Activated naive CD8-positive, alpha-beta T cell (primary cell): ENCODE measurements around the gene FOXRED2.

Experiments
- H3K27ac Mint-ChIP-seq: one replicate; pipeline ENCODE4 v1.8.0; 2021; ENCODE audit warnings: mixed read lengths
- H3K27me3 Mint-ChIP-seq: one replicate; pipeline ENCODE4 v1.8.0; 2021; ENCODE audit warnings: mixed read lengths
- H3K36me3 Mint-ChIP-seq: one replicate; pipeline ENCODE4 v1.8.0; 2021; ENCODE audit warnings: mixed read lengths
- H3K4me1 Mint-ChIP-seq: one replicate; pipeline ENCODE4 v1.8.0; 2021; ENCODE audit warnings: low read depth, mixed read lengths
- H3K4me3 Mint-ChIP-seq: one replicate; pipeline ENCODE4 v1.8.0; 2021; ENCODE audit warnings: mild to moderate bottlenecking, mixed read lengths
- H3K9me3 Mint-ChIP-seq: one replicate; pipeline ENCODE4 v1.8.0; 2021; ENCODE audit warnings: low read depth, mixed read lengths

The FOXRED2 gene

GRCh38 chr22:36506637-36507517, at the start of gene FOXRED2:
FOXRED2 (minus strand) TSS chr22:36507040; CDS start chr22:36506422, 618 bp downstream.
- no peaks in the 10 kb centered on the region for H3K9me3 Mint-ChIP-seq
- peaks cover 3% of the 10 kb centered on the region for H3K36me3 Mint-ChIP-seq
- H3K27me3 Mint-ChIP-seq = no peaks in the 10 kb centered on the region
- peak within 1 kb of the TSS; percentile 85 for H3K27ac Mint-ChIP-seq
- H3K4me1 Mint-ChIP-seq = peaks cover 14% of the 10 kb centered on the region
- H3K4me3 Mint-ChIP-seq = peak within 1 kb of the TSS; percentile 80

GRCh38 chr22:36554098-36554497, 47.3 kb upstream of the FOXRED2 start:
- H3K36me3 Mint-ChIP-seq = no peaks in the 10 kb centered on the region
- no peak overlapping the region for H3K4me3 Mint-ChIP-seq
- no peak overlapping the region for H3K27ac Mint-ChIP-seq
- H3K4me1 Mint-ChIP-seq = peaks cover under 1% of the 10 kb centered on the region
- peaks cover 3% of the 10 kb centered on the region for H3K27me3 Mint-ChIP-seq
- H3K9me3 Mint-ChIP-seq = no peaks in the 10 kb centered on the region

- Mint-ChIP-seq H3K9me3 (no peaks in the 10 kb centered on the region), H3K4me1 (peaks cover 1% of the 10 kb centered on the region), H3K4me3 (no peak overlapping the region), H3K27ac (no peak overlapping the region), H3K36me3 (no peaks in the 10 kb centered on the region), H3K27me3 (peaks cover 5% of the 10 kb centered on the region)
These were observed 45.4 kb upstream of the FOXRED2 start for GRCh38 chr22:36552289-36552688.

- Mint-ChIP-seq H3K9me3 (no peaks in the 10 kb centered on the region), H3K27me3 (peaks cover 10% of the 10 kb centered on the region), H3K4me3 (no peak overlapping the region), H3K36me3 (no peaks in the 10 kb centered on the region), H3K27ac (no peak overlapping the region), H3K4me1 (peaks cover 1% of the 10 kb centered on the region)
These were observed 44.1 kb upstream of the FOXRED2 start for GRCh38 chr22:36550701-36551495.

GRCh38 chr22:36549033-36549432, 42.2 kb upstream of the FOXRED2 start:
- Mint-ChIP-seq H3K27me3 (peaks cover 13% of the 10 kb centered on the region), H3K9me3 (no peaks in the 10 kb centered on the region), H3K36me3 (no peaks in the 10 kb centered on the region), H3K4me1 (peaks cover 1% of the 10 kb centered on the region), H3K4me3 (no peak overlapping the region), H3K27ac (no peak overlapping the region)

- Mint-ChIP-seq H3K27me3 (peaks cover 13% of the 10 kb centered on the region), H3K27ac (no peak overlapping the region), H3K9me3 (no peaks in the 10 kb centered on the region)
These were observed 41.8 kb upstream of the FOXRED2 start for GRCh38 chr22:36548606-36549005.

GRCh38 chr22:36546932-36547331, 40.1 kb upstream of the FOXRED2 start:
- H3K36me3 Mint-ChIP-seq = no peaks in the 10 kb centered on the region
- H3K27me3 Mint-ChIP-seq = peaks cover 13% of the 10 kb centered on the region
- H3K27ac Mint-ChIP-seq = no peak overlapping the region
- H3K4me3 Mint-ChIP-seq = no peak overlapping the region
- H3K4me1 Mint-ChIP-seq = peaks cover 6% of the 10 kb centered on the region
- H3K9me3 Mint-ChIP-seq = no peaks in the 10 kb centered on the region

More at GRCh38 chr22:36548606-36549005, 41.8 kb upstream of the FOXRED2 start:
- Mint-ChIP-seq H3K4me1 (peaks cover 1% of the 10 kb centered on the region), H3K4me3 (no peak overlapping the region), H3K36me3 (no peaks in the 10 kb centered on the region)

- Mint-ChIP-seq H3K4me3 (no peak overlapping the region), H3K4me1 (peaks cover 9% of the 10 kb centered on the region), H3K27ac (no peak overlapping the region), H3K27me3 (peaks cover 13% of the 10 kb centered on the region), H3K36me3 (no peaks in the 10 kb centered on the region), H3K9me3 (no peaks in the 10 kb centered on the region)
These were observed 39.4 kb upstream of the FOXRED2 start for GRCh38 chr22:36546092-36546804.

- peaks cover 9% of the 10 kb centered on the region for H3K4me1 Mint-ChIP-seq
- H3K4me3 Mint-ChIP-seq = no peak overlapping the region
- peaks cover 9% of the 10 kb centered on the region for H3K27me3 Mint-ChIP-seq
- H3K36me3 Mint-ChIP-seq = no peaks in the 10 kb centered on the region
- no peaks in the 10 kb centered on the region for H3K9me3 Mint-ChIP-seq
- no peak overlapping the region for H3K27ac Mint-ChIP-seq
These were observed 37.3 kb upstream of the FOXRED2 start for GRCh38 chr22:36544107-36544620.

GRCh38 chr22:36541831-36542411, 35.1 kb upstream of the FOXRED2 start:
- H3K27me3 Mint-ChIP-seq = peaks cover 8% of the 10 kb centered on the region

GRCh38 chr22:36540867-36541642, 34.2 kb upstream of the FOXRED2 start:
- Mint-ChIP-seq H3K27ac (no peak overlapping the region), H3K4me3 (no peak overlapping the region)

More at GRCh38 chr22:36541831-36542411, 35.1 kb upstream of the FOXRED2 start:
- Mint-ChIP-seq H3K4me1 (peaks cover 8% of the 10 kb centered on the region), H3K4me3 (no peak overlapping the region), H3K36me3 (no peaks in the 10 kb centered on the region), H3K27ac (peak overlapping the region; percentile 78), H3K9me3 (no peaks in the 10 kb centered on the region)

GRCh38 chr22:36538529-36538928, 31.7 kb upstream of the FOXRED2 start:
- peaks cover 8% of the 10 kb centered on the region for H3K4me1 Mint-ChIP-seq

More at GRCh38 chr22:36540867-36541642, 34.2 kb upstream of the FOXRED2 start:
- peaks cover 4% of the 10 kb centered on the region for H3K27me3 Mint-ChIP-seq
- H3K36me3 Mint-ChIP-seq = no peaks in the 10 kb centered on the region
- peaks cover 8% of the 10 kb centered on the region for H3K4me1 Mint-ChIP-seq
- no peaks in the 10 kb centered on the region for H3K9me3 Mint-ChIP-seq

GRCh38 chr22:36536717-36537116, 29.9 kb upstream of the FOXRED2 start:
- peaks cover 1% of the 10 kb centered on the region for H3K4me1 Mint-ChIP-seq
- no peak overlapping the region for H3K4me3 Mint-ChIP-seq
- H3K9me3 Mint-ChIP-seq = no peaks in the 10 kb centered on the region
- no peaks in the 10 kb centered on the region for H3K27me3 Mint-ChIP-seq
- H3K36me3 Mint-ChIP-seq = no peaks in the 10 kb centered on the region
- no peak overlapping the region for H3K27ac Mint-ChIP-seq

More at GRCh38 chr22:36538529-36538928, 31.7 kb upstream of the FOXRED2 start:
- Mint-ChIP-seq H3K9me3 (no peaks in the 10 kb centered on the region), H3K4me3 (no peak overlapping the region), H3K27me3 (no peaks in the 10 kb centered on the region), H3K36me3 (no peaks in the 10 kb centered on the region), H3K27ac (no peak overlapping the region)
